NOMO-1 treated with DMSO at 0.1 percent for 48 hours (cell line): ENCODE data around the gene RNF20.
"Not testable (repeated sequence)": the region's sequence is repeated elsewhere in the genome, so short reads cannot be mapped to it uniquely, and the experiment has no call there.

Source experiments
- DNase-seq: peaks from one replicate; lab custom pipeline; 2025; ENCODE audit not compliant: unreplicated experiment; lab: John Stamatoyannopoulos, UW

Gene RNF20

DNA sequence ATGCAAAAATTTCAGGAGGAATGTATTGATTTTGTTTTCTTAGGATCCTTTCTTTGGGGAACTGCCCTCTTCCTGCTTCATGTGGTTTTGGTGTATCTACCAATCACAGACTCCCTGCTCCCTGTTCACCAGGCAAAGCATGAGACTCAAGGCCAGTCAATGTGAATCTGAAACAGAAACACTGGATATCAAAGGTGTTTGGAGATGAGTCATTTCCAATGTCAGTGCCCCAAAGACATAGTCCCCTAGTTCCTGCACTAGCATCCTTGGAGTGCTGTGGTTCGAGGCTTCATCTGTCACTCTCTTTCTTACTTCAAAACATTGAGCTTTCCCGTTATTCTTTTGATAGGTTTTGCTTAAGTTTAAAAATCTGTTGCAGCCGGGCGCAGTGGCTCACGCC, 53.0 kb downstream of the RNF20 start:
- DNase-seq: peak; percentile 26

DNA sequence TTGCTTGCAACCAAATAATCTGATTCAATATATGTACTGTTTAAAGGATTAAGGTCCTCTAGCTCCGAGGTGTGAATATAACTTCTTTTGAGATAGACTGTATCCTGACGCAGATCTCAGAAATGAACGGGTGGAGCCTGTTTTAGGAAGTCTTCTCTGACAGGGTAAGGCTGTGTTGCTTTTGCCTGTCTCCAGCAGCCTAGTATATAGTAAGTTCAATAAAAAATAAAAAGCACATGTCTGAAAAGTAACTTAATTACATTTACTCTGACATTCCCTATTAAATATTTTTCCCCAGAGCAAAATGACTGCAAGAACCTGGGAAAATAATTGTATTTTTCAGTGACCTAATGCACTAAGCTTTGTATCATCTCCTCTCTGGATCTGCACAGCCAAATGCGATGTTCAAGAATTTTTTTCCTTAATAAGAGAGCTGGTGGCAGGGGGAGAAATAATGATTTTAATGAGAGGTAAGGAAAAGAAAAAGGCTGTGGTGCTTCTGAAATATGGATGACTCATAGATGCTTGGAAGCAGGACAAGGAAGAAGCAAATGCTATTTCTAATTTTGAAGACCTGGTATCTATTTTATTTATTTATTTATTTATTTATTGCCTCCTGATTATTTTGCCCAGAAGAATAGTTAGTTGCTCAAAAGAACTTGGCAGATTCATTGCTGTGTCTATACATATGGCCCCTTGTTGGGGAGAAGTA, 53.8 kb downstream of the RNF20 start:
- no peak for DNase-seq

DNA sequence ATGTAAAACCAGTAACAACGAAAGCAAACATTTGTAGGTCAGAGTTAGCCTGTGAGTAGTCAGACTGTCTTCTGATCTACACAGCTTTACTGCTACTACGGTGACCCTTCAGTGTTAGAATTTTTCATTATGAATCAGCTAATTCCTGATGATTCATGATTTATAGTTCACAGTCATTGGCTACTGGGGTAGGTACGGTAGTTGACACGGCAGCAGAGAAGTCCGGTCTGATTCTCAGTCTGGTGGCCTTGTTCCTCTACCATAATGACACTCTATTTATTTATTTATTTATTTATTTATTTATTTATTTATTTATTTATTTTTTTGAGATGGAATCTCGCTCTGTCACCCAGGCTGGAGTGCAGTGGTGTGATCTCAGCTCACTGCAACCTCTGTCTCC, 56.4 kb downstream of the RNF20 start:
- not testable (repeated sequence) for DNase-seq

GRCh38 chr9:101590901-101591300, 57.2 kb downstream of the RNF20 start:
- DNase-seq: no peak

- no peak for DNase-seq
Measured at GRCh38 chr9:101591787-101592446, 58.3 kb downstream of the RNF20 start.

GRCh38 chr9:101592788-101593187, 59.1 kb downstream of the RNF20 start:
- DNase-seq: no peak

GRCh38 chr9:101593345-101593744, 59.7 kb downstream of the RNF20 start:
- no peak for DNase-seq

- DNase-seq: no peak
Measured at GRCh38 chr9:101594796-101595195, 61.1 kb downstream of the RNF20 start, which contains the start of gene PPP3R2. PPP3R2 (minus strand) TSS chr9:101594969; CDS start chr9:101594921, 48 bp downstream.

GRCh38 chr9:101601904-101602765, 68.5 kb downstream of the RNF20 start:
- peak; percentile 29 for DNase-seq

DNA sequence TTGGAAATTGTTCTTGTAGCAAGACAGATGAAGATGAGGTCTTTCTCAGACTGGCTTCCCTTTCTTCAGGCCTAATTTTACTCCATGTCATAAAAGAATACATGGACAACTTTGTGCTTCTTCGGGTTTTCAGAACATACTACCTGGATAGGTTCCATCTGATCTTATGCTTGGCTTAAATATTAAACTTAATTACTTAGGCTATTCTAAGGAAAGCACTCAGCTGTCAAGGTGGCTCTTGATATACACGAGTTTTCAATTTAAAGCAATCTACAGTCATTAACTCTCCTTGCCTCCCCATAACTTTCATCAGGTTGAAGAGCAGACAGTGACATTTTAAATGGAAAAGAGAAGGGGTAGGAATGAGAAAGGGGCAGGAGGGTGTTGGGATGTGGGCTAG, 70.6 kb downstream of the RNF20 start:
- no peak for DNase-seq

- DNase-seq: no peak
Measured at GRCh38 chr9:101605547-101605946, 71.9 kb downstream of the RNF20 start.
